Stimulated activated CD4-positive, alpha-beta T cell treated with anti-CD3 and anti-CD28 coated beads, Interleukin-1b, Interleukin-23, amount 100 ng/mL, for 24 hours (primary cell): ENCODE data around the gene GBP1.
"Not testable (repeated sequence)": the region's sequence is repeated elsewhere in the genome, so short reads cannot be mapped to it uniquely, and the experiment has no call there.

ENCODE experiments used
- DNase-seq, 4 experiments: peaks; one replicate each; pipeline ENCODE4 v3.0.0-alpha.2; 2020; ENCODE audit warnings: low read depth in 4 of 4, low spot score in 1 of 4

GBP1 gene

DNA sequence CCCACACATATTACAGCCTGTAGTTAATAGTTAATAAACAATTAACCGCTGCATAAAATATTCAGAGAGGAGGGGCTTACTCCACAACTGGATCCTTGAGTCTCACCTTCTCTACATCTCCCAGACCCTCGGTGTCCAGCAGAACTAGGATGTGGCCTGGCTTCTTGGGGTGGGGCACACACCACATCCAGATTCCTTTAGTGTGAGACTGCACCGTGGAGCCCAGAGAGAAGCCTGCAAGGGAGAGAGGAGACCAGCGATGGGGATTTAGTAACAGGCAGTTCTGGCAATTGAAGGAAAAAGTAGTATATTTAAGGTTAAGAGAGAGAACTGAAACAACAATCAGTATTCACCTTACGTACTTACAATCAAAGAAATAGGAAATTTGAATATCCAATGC, 4.9 kb downstream of the GBP1 start:
- no peak for DNase-seq

DNA sequence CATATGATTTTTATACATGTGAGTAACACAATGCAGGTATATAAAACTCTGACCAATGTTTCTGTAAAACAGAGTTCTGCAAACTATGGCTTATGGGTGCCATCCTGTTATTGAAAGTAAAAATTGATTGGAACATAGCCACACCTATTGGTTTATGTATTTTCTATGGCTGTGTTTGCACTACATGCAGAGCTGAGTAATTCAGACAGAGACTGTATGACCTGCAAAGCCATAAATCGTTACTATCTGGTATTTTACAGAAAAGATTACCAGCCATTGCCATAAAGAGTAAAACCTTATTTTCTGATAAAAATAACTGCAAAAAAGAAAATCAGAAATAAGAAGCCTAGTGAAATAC, 13.1 kb downstream of the GBP1 start:
- no peak for DNase-seq

DNA sequence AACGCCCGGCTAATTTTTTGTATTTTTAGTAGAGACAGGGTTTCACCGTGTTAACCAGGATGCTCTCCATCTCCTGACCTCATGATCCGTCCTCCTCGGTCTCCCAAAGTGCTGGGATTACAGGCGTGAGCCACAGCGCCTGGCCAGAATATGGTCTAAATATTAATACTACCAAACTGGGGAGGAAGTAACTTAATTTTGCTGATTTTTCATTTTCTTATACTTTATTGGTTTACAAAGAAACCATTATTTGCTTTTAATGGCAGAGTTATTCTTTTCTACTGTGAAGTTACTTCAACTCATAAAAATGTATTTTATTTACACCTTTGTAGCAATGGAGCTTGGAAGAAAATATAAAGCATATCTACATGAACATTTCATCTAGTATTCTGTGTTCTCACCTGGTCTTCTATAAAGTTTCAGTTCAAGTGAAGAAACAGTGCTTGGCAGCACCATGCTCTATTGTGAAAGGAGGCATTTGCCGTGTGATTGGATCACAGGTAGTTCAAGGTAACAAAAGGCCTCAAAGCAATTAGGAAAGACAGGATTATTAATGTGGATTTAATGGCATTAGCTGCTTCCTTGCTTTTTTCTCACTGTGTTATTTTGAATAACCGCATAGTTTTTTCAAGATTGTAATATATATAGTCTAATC, 13.6 kb downstream of the GBP1 start:
- DNase-seq = no peak

DNA sequence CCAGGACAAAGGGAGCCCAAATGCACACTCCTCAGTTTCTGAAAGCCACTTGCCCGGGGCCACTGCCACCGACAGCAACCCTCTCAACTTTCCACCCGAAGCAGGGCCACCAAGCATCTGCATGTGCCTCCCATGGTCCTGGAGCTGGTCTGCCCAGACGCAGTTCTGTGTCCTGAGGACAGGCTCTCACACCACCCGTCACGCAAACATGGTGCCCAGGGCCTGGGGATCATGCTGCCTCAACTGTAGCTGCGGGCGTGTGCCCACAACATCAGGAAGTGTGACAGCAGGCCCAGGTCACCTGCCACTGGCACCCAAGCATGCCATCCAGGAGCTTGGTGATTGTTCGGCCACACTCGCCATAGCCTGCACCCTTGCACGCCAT, 14.4 kb downstream of the GBP1 start:
- DNase-seq = no peak

DNA sequence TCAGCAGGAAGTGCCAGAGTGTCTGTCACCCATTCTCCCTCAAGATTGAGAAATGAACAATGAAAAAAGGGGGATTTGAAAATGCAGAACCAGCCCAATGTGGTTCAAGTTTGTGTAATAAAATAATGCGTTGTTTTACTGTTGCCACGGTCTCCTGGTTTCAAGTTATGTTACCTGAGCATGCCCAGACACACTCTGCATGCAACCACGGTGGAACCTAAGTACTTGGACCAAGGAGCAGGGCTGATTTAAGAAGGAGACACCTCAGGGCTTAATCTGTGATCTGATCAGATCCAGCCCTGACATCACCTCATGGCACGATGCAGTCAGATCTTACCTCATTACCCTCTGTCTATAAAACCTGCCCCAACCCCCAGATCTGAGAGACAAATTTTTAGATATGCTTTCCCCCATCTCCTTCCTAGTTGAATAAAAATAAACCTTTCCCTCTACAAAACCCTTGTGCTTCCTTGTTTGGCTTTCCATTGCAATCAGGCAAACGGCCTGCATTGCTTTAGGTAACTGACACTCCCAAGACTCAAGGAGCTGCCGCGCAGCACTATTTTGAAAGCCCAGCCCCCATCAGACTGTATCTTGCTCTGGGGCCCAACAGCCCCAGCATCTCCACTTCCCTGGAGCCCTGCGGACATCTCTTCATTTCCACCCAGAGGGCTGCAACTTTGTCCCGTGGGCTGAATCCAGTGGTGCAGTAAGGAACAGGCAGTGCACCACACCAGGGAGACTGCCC, 14.9 kb downstream of the GBP1 start:
- DNase-seq = not testable (repeated sequence)

DNA sequence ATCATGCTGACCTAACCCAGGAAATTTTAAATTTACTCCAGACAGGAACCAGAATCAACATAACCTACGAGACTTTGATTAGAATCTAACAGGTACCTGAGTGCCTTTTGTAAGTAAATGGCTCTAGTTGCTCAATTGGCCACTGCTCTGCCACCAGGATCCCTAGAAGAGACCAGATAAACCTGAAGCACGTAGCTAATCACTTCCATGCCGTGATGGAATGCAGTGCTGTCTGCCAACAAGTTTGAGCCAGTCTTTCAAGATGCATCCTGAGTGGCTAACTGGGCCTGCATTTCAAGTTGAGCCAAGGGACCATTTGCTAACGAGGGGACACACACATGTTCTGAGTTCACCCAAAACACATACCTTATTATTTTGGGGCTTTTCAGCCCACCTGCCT, 15.8 kb downstream of the GBP1 start:
- DNase-seq = not testable (repeated sequence)

DNA sequence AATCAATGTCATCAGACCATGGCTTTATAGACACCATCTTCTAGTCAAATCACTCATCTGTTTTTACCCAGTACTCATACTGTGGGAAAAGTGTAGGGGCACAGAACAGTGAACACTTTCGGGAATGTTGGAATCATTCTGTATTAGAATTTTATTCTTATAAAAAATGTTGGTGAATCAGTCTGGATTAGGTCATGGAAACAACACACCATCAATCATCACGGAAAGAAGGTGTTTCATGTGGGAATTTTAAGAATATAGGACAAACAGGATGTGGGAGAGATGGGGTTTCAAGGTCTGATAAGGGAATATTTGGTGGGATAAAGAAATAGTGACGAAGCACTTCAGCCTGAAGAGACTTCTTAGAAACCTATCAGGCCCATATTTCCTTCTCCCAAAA, 17.3 kb downstream of the GBP1 start:
- no peak for DNase-seq

DNA sequence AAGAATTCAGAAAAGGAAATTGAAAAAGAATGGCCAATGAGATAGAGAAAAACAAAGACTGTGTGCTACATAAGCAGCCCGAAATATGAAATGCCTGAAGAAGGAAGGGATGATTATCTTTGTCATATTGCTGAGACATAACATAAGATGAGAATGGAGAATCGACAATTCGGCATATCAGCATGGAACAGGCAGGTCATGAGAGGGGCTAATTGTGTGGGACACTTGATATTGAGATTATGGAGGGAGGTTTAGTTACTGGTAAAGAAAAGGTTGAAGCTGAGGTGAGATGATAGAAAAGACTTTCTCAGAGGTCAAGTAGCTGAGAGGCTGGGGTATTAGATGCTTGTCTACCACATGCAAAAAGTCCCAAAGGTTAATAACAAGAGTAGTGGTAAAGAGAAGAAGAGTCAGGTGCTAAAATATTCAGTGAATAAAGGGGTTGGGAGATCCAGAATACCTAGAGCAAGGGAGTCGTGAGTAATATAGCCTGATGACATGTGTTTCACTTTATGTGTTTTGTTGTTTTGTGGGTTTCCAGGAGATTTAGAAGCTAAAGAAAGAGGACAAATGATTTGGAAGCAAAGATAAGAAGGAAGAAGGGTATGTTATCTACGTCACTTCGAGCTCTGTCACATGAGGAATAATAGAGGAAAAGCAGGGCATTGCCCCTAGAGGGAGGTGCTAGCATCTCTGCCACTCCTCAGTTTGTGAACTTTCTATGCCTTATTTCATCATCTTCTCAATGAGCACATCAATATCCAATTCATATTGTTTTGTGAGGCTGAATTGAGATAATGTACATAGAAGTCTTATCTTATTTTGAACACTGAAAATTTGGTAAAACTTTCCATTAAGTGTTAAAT, 18.5 kb downstream of the GBP1 start:
- not testable (repeated sequence) for DNase-seq

DNA sequence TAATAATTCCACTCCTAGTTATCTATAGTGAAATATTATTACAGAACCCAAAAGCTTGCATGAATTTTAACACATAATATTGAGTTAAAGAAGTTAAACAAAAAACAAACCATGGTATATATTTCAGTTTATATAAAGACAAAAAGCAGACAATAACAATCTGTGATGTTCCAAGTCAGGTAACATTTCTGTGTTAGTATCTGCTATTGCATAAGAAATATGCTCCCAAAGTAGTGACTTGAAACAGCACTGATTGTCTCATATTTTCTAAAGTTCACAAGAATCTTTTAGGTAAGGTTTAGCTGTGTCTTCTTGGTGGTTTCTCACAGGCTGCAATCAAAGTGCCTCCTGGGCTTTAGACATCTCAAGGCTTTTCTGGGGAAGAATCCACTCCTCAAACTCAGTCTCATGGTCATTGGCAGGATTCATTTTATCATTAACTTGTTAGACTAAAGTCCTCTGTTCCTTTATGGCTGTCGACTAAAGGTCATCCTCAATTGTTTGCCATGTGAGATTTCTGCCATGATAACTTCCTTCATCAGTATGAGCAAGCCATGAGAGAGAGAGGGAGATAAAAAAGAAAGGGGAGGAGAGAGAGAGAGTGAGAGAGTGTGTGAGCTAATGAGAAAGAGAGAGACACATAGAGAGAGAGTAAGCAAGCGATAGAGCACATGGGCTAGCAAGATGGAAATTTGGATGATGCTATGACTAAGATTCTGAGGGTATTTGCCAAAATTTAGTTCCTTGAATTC, 19.9 kb downstream of the GBP1 start:
- no peak for DNase-seq

DNA sequence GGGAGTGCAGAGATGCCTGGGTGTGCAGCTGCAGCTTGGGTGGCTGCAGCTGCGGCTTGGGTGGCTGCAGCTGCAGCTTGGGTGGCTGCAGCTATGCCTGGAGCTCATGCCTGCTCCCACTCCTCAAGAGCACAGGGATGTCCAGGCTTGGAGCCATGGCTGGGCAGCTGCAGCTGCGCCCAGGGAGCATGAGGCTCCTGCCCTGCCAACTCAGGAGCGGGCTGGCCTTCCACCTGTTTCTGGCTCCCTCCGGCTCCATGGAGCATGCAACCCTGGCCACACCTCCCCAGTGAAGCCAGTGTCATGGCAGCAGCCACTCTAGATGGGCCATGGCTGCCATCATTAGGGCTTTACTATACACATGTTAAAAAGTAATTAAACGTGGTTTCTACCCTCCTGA, 21.1 kb downstream of the GBP1 start:
- DNase-seq = no peak

DNA sequence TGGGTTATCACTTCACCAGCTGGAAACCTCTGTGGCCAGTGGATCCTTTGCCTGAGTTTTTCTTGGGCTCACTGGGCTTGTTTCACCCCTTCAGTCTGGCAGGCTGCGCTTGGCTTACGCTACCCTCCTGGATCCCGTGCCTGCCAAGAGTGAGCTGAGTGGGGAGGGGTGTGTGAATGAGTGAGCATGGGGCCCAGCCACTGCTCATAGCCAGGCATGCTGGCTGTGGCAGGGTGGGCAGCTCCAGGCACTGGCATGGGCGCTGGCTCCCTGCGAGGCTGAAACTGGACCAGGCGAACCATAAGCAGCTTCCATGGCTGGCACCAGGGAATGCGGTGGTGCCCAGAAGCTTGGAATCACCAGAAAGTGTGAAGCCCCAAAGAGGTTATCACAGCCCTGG, 22.5 kb downstream of the GBP1 start:
- DNase-seq = no peak

DNA sequence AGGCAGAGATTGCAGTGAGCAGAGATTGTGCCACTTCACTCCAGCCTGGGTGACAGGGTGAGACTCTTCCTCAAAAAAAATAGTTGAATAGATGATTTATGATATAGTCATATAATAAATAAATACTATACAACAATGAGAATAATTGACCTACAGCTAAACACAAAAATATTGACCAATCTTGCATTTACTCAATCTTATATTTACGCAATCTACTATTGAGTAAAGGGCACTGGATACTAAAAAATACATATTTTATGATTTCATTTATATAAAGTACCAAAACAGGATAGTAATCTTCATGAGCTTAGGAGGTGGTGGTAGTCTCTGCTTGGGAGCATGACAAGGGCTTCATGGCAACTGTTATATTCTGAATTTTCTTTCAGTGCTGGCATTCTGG, 23.3 kb downstream of the GBP1 start:
- DNase-seq = no peak

DNA sequence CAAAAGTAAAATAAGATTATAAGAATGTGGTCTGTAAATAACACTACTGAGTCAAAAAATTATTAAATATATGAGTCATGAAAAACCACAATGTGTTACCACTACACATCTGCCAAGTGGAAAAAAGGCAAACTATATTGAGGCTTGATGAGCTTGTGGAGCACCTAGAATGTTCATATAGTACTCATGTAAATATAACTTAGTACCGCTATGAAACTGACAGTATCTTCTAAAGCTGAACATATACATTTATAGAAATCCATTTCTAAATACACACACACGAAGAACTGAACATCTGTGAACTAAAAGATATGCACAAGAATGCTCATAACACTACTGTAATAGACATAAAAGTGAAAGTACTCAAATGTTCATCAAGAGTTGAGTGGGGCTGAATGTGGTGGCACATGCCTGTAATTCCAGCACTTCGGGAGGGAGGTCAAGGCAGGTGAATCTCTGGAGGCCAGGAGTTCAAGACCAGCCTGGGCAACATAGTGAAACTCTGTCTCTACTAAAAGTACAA, 23.8 kb downstream of the GBP1 start:
- no peak for DNase-seq

DNA sequence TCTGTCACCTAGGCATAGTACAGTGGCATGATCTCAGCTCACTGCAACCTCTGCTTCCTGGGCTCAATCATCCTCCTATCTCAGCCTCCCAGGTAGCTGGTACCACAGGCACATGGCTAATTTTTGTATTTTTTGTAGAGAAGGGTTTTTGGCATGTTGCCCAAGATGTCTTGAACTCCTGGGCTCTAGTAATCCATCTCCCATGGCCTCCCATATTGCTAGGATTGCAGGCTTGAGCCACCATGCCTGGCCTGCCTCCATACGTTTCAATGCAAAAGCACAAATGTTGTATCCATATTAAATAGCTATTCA, 24.7 kb downstream of the GBP1 start:
- DNase-seq = no peak

DNA sequence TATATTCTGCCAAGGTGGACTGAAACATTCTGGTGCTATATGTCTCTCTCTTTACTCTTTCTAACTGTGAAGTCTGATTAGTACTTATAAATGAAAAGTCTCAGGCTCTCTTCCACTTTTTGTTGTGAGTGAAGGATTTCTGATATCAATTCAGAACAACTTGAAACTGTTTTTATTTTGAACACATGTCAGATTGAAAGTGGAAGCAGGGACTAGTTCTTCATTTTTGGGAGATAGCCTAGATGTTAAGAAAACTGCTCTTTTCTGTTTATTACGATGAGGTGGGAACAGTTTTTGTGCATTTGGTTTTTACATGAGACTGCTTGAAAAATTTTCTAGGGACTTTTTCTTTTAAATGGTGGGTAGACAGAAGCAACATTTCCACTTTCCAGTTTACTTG, 27.8 kb downstream of the GBP1 start:
- no peak for DNase-seq

DNA sequence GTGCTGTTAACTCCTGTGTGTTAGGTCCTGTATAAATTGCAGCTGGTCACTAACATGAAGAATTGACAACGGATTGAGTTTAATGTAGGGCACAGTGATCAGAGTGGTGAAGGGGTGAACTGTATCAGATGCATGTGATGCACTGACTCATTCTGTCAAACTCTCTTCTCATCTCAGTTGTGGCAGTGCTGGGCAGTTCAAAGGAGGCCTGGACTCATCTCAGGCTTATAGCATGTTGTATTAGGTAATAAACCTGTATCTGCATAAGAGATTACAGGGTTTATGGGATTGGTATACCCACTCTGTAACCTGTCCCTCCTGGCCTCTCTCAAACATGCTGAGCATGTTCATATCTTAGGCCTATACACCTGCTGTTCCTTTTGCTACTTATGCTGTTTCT, 29.9 kb downstream of the GBP1 start:
- DNase-seq = no peak

DNA sequence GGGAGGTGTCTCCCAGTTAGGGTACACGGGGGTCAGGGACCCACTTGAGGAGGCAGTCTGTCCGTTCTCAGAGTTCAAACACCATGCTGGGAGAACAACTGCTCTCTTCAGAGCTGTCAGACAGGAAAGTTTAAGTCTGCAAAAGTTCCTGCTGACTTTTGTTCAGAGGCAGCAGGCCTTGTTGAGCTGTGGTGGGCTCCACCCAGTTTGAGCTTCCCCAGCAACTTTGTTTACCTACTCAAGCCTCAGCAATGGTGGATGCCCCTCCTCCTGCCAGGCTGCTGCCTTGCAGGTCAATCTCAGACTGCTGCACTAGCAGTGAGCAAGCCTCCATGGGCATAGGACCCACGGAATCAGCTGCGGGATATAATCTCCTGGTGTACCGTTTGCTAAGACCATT, 31.0 kb downstream of the GBP1 start:
- DNase-seq = not testable (repeated sequence)

DNA sequence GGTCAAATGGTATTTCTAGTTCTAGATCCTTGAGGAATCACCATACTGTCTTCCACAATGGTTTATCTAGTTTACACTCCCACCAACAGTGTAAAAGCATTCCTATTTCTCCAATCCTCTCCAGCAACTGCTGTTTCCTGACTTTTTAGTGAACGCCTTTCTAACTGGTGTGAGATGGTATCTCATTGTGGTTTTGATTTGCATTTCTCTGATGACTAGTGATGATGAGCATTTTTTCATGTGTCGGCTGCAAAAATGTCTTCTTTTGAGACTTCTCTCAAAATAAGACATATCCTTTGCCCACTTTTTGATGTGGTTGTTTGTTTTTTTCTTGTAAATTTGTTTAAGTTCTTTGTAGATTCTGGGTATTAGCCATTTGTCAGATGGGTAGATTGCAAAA, 36.0 kb downstream of the GBP1 start:
- not testable (repeated sequence) for DNase-seq

DNA sequence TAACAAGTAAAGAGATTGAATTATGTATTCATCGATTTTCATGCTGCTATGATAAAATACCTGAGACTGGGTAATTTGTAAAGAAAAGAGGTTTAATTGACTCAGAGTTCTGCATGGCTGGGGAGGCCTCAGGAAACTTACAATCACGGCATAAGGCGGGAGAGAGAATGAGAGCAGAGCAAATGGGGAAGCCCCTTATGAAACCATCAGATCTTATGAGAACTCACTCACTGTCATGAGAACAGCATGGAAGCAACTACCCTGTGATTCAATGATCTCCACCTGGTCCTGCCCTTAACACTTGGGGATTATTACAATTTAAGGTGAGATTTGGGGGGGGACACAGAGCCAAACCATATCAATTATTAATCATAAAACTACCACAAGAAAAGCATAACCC, 39.1 kb downstream of the GBP1 start:
- DNase-seq = no peak

DNA sequence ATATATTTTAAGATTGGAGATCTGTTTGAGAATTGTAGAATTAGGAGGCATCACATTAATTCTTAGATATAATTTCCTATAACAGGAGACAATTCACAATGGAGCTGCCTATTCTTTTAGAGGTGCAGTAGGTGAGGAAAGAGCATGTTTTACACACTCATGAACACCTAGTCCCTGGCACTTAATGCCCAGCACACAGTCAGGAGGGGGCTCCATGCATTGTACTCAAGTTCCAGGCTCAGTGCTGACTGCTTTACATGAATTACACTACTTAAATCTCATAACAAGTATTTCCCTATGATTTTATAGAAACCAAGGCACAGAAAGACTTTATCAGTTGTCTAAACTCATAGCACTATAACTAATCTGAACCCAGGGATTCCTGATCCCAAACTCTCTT, 42.0 kb downstream of the GBP1 start:
- DNase-seq = no peak

DNA sequence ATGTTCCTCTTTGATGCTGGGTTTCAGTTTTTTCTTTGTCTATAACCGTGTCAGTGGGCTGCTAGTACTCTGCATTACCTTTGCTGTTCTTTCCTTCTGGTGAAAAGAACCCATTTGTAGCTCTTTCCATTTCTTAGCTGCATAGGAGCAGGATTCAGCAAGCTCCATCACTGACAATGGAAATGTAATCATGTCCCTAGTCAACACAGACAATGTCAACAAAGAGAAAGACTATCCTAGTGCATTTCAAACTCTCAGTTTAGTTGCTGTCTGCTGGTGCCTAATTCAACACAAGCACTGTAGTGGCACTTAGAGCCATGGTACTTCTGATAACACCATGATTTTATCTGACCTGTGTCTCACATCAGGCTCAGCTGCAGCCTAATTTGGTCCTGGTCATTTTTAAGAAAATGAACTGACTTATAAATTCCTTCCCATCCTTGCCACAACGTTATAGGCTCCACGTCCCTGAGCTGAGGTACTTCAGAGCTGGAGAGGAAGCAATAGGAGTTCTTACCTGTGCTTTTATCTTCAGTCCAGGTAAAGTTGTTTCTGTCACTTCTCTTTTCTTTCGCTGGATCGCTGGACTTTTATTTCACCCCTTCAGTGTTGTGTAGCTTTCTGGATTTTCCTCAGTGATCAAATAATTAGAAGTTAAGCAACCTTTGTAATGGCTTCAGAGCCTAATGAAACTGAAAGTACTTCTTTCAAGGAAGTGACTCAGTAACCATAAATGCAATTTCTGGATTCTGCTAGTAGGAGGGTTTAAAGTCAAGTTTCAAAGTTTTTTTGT, 42.6 kb downstream of the GBP1 start, which contains the start of gene GBP3:
Gene GBP3 (minus strand): TSS at position 700 of the 793 bp plus-strand sequence. CDS start 2,145 bp downstream, outside the sequence.
- DNase-seq = no peak
